ENCODE data around the gene ANKRD11.
"Not testable (repeated sequence)": the region's sequence is repeated elsewhere in the genome, so short reads cannot be mapped to it uniquely, and the experiment has no call there.

ANKRD11 gene

GRCh38 chr16:89308391-89309333 lies 181.7 kb downstream of the ANKRD11 start:
- no peak for DNase-seq

- DNase-seq: no peak
Observed at GRCh38 chr16:89307421-89307805, 182.9 kb downstream of the ANKRD11 start.

DNA sequence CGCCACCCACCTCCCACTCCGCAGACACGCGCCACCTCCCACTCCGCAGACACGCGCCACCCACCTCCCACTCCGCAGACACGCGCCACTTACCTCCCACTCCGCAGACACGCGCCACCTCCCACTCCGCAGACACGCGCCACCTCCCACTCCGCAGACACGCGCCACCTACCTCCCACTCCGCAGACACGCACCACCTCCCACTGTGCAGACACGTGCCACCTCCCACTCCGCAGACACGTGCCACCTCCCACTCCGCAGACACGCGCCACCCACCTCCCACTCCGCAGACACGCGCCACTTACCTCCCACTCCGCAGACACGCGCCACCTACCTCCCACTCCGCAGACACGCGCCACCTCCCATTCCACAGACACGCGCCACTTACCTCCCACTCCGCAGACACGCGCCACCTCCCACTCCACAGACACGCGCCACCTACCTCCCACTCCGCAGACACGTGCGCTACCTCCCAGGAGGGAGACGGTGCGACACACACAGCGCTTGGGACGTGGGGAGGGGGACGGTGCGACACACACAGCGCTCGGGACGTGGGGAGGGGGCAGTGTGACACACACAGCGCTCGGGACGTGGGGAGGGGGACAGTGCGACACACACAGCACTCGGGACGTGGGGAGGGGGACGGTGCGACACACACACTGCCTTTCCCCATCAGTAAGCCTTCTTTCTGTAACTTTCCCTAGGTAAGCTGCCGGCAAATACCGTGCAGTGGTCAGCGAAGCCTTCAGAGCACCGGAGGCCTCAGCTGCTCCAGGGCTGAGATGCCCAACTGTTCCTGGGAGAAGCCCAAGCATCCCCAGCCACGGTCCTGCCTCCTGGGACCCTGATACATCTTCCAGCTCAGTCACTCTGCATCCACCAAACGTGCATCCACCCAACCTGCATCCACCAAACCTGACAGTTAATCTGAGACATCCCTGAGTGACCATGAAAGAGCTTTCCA lies 183.6 kb downstream of the ANKRD11 start:
- DNase-seq: not testable (repeated sequence)

GRCh38 chr16:89304941-89305705 lies 185.2 kb downstream of the ANKRD11 start:
- DNase-seq: no peak

DNA sequence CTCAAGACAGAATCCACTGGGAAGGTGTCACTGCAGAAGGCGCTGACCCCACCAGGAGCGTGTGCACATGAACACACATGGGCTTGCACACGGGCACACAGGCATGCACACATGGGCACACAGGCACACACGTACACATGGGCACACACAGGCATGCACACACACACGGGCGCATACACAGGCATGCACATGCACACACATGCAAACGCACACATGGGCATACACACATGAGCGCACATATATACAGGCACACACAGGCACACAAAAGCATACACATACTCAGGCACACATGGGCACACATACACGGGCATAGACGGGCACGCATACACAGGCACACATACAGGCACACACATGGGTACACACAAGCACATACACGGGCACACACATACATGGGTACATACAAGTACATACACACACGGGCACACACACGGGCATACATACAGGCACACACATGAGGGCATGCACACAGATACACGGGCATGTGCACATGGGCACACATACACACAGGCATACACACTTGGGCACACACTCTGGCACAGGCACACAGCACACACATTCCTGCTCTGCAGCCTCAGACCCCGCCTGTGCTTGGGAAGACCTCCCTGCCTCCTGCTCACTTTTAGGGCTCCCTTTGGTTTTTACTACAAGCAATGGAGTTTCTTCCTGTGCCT lies 186.0 kb downstream of the ANKRD11 start:
- no peak for DNase-seq

DNA sequence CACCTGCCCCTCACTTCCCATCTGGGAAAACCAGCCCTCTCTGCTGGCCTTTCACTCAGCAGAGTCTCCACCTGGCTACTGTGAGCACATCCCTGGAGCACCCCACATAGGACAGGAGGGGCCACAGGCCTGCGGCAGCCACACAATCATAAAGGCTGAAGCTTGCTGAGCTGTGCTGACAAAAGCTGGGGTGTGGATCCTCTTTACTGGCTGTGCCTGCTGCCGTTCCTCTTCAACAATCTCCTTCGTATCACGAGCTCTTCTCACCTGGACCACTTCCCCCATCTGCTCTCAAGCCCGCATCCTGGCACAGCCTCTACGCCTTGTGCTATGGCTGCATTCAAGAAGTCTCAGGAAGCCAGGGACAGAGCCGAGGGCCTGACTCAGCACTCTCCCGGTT lies 186.7 kb downstream of the ANKRD11 start:
- no peak for DNase-seq

GRCh38 chr16:89300976-89301360 lies 189.4 kb downstream of the ANKRD11 start:
- no peak for DNase-seq

- DNase-seq: no peak
Observed at GRCh38 chr16:89300311-89300975, 189.9 kb downstream of the ANKRD11 start.

DNA sequence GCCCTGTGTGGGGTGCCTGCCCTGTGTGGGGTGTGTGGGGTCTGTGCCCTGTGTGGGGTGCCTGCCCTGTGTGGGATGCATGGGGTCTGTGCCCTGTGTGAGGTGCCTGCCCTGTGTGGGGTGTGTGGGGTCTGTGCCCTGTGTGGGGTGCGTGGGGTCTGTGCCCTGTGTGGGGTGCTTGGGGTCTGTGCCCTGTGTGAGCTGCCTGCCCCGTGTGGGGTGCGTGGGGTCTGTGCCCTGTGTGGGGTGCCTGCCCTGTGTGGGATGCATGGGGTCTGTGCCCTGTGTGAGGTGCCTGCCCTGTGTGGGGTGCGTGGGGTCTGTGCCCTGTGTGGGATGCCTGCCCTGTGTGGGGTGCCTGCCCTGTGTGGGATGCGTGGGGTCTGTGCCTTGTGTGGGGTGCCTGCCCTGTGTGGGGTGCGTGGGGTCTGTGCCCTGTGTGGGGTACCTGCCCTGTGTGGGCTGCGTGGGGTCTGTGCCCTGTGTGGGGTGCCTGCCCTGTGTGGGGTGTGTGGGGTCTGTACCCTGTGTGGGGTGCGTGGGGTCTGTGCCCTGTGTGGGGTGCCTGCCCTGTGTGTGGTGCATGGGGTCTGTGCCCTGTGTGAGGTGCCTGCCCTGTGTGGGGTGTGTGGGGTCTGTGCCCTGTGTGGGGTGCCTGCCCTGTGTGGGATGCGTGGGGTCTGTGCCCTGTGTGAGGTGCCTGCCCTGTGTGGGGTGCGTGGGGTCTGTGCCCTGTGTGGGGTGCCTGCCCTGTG lies 190.8 kb downstream of the ANKRD11 start:
- not testable (repeated sequence) for DNase-seq

DNA sequence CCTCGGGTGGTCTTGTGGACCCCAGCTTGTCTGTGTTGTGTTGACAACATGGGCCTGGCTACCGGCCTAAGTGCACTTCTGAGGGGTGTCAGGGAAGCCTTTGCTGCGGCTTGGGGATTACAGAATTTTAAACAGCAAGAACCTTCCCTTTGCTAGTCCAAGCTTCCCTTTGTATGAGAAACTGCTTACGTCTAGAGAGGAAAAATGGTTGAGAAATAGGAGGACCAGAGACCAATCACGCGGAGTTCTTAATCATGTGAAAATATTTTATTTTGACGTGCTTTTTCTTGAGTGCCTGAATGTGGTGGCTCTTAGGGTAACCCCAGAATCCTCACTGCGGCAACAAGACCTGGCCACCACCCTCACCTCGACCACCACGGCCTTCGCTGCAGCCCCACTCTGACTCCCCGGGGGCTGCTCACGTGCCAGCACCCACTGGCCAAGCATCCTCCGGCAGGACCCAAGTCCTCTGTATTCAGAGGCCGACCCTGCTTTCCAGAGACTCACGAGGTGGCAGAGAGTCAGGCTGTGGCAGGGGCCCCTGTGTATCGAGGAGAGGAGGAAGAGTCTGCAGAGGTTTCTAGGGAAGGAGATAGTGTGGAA lies 191.6 kb downstream of the ANKRD11 start:
- DNase-seq: no peak

DNA sequence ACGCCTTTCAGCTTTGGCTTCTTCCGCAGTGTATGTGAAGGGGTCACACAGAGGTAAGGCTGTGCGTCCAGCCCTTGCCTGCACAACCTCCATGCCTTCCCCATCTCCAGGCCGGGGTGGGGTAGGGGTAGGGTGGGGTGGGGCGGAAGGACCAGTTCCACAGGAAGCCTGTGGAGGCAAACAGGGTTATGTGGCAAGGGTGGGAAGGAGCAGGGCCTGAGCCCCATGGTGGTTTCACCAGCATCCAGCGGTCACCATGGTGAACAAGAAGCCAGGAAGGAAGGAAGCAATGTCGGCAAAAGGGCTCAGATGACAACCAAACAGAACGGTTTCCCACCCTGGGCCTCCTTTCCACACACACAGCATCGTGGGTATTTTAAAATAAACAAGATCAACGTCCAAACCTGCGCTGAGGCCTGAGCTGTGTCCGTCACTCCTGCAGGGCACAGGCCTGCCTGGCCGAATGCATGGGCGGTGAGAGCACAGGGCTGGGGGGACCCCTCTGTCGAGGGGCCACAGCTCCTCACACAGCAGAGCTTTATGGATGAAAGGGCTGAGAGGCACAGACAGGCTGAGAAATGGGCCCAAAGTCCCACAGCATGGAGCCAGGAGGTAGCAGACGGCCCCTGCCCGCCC lies 192.3 kb downstream of the ANKRD11 start:
- no peak for DNase-seq

GRCh38 chr16:89297156-89297874 lies 193.0 kb downstream of the ANKRD11 start:
- DNase-seq: no peak

- DNase-seq: no peak
Observed at GRCh38 chr16:89295915-89296314, 194.4 kb downstream of the ANKRD11 start.

- DNase-seq: no peak
Observed at GRCh38 chr16:89295071-89295900, 195.1 kb downstream of the ANKRD11 start.

DNA sequence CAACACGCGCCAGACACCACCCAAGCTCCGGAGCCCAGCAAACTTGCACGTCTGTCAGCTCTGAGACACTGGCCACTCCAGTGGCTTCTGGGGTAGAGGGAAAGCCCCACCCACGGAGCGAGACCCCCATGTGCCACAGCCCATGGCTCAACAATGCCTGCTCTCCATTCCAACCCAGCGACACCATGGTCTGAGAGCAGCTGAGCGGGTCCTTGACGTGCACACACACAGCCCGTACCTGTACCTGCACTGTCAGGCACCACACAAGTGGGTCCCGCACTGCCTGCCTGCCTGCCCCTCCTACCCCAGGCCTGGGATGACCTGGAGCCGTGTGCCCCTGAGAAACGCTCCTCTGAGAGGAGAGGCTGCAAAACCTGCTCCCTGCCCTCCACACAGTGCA lies 195.9 kb downstream of the ANKRD11 start:
- no peak for DNase-seq

- DNase-seq: no peak
Observed at GRCh38 chr16:89293276-89294143, 196.9 kb downstream of the ANKRD11 start.

GRCh38 chr16:89292443-89293078 lies 197.8 kb downstream of the ANKRD11 start:
- DNase-seq: no peak
